ENCODE results near the gene MAF. TPM values are rescaled to one million over a fixed set of nuclear protein-coding genes. Genes with fewer than 3 reads are reported as not detected.

The MAF gene
- total RNA-seq, 4 donors from 2014 or later, result 75.3 to 160 (median 115) TPM

DNA sequence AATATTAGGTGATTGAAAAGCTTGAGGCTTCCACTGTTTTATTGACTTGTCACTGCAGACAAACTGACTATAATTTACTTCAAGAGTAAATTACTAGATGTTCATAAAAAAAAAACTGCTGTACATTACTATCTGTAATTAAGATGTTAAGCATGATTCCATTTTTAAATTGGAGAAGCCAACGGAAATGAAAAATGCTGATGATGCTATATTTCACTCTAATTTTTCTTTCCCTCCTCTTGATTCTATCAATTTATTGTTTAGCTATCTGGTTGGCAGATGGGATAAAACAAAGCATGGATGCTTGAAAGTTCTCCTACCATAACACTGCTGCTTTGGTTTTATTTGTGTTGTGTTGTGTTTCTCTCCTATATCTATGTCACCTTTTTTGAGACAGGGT is 41.0 kb downstream of the MAF start:
- Histone ChIP-seq H3K27ac (no peak overlapping the region), H3K9me3 (no peaks in the 10 kb centered on the region), H3K4me1 (no peaks in the 10 kb centered on the region), H3K36me3 (no peaks in the 10 kb centered on the region), H3K27me3 (no peaks in the 10 kb centered on the region), H3K4me3 (no peak overlapping the region)
- TF ChIP-seq EP300 (IDR thresholded peaks at IDR 0.05) (no peak), POLR2A (IDR thresholded peaks at IDR 0.05) (no peak)
- TF ChIP-seq, protein P1, sequence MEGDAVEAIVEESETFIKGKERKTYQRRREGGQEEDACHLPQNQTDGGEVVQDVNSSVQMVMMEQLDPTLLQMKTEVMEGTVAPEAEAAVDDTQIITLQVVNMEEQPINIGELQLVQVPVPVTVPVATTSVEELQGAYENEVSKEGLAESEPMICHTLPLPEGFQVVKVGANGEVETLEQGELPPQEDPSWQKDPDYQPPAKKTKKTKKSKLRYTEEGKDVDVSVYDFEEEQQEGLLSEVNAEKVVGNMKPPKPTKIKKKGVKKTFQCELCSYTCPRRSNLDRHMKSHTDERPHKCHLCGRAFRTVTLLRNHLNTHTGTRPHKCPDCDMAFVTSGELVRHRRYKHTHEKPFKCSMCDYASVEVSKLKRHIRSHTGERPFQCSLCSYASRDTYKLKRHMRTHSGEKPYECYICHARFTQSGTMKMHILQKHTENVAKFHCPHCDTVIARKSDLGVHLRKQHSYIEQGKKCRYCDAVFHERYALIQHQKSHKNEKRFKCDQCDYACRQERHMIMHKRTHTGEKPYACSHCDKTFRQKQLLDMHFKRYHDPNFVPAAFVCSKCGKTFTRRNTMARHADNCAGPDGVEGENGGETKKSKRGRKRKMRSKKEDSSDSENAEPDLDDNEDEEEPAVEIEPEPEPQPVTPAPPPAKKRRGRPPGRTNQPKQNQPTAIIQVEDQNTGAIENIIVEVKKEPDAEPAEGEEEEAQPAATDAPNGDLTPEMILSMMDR (IDR thresholded peaks at IDR 0.05), result no peak
- WGBS, 2 donors, result 65 to 76% methylated on average over 1 of the region's 1 CpG
- DNase-seq (ENCODE audit: low spot score in 2 of 2), result no peak

DNA sequence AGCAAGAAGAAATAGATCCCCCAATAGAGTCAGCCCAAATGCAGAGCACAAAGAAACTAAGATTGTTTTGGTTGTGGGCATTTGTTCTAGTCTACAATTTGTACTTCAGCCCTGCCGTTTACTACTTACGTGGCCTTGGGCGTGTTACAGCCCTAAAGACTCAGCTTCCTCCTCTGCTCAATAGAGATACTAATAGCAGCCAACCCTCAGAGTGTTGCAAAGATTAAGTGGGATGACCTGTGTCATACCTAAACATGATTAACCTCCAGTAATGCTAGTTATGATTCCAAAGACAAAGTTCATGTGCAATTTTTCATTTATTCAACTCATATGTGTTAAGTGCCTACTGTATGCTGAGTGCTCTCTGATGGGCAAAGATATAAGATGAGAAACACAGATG is 43.1 kb downstream of the MAF start:
- H3K36me3 ChIP-seq, result no peaks in the 10 kb centered on the region
- no peaks in the 10 kb centered on the region for H3K27me3 ChIP-seq
- H3K4me3 ChIP-seq, result no peak overlapping the region
- H3K9me3 ChIP-seq, result no peaks in the 10 kb centered on the region
- WGBS, 2 donors, result 56 to 66% methylated on average over 3 of the region's 3 CpGs
- no peaks in the 10 kb centered on the region for H3K4me1 ChIP-seq
- TF ChIP-seq, protein P1 (IDR thresholded peaks at IDR 0.05), result no peak
- TF ChIP-seq POLR2A (IDR thresholded peaks at IDR 0.05) (no peak), EP300 (IDR thresholded peaks at IDR 0.05) (no peak)
- DNase-seq (ENCODE audit: low spot score in 2 of 2), result no peak
- H3K27ac ChIP-seq, result no peak overlapping the region

DNA sequence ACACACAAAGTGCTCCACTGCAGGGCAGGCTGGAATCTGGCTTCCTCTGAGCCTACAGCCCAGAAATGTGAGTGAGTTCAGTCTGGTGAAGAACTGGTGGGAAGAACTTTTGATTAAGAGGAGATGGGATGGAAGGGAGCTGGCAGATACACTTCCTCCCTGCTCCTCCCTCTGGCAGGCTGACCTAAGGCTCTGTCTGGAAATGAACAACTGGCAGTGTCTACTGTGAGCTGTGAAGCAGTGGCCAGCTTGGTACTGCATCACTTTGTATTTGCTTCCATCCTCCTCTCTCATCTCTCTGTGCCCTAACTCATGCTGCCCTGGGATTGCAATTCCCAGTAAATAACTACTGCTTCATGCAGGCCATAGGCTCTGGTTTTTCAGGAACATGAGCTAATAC is 45.6 kb downstream of the MAF start:
- H3K9me3 ChIP-seq, result no peaks in the 10 kb centered on the region
- H3K27me3 ChIP-seq, result no peaks in the 10 kb centered on the region
- H3K4me3 ChIP-seq, result no peak overlapping the region
- no peak overlapping the region for H3K27ac ChIP-seq
- H3K4me1 ChIP-seq, result no peaks in the 10 kb centered on the region
- no peaks in the 10 kb centered on the region for H3K36me3 ChIP-seq
- DNase-seq (ENCODE audit: low spot score in 2 of 2), result no peak
- TF ChIP-seq EP300 (IDR thresholded peaks at IDR 0.05), result no peak

DNA sequence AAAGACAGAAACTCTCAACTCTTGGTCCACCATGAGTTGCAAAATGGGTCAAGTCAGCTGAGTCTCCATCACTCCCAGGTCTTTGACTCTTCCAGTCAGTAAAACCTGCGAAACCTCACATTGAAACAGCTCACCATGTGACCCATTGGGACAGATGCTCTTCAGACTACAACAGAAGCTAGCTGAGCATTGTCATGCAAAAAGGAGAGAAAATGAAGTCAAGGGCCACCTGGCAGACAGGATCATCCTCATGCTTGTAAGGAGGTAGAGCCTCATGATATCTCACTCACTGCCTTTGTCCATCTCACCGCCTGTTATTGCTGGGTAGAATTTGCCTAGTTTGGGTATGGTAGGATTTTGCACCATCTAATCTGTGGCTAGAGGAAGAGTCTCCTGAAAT is 50.2 kb downstream of the MAF start:
- WGBS, 2 donors, result 97% methylated on average over 2 of the region's 2 CpGs
- no peak for TF ChIP-seq POLR2A (IDR thresholded peaks at IDR 0.05)
- TF ChIP-seq, protein P1 (IDR thresholded peaks at IDR 0.05), result no peak
- TF ChIP-seq EP300 (IDR thresholded peaks at IDR 0.05), result no peak
- H3K27ac ChIP-seq, result no peak overlapping the region
- H3K4me1 ChIP-seq, result no peaks in the 10 kb centered on the region
- H3K27me3 ChIP-seq, result no peaks in the 10 kb centered on the region
- H3K4me3 ChIP-seq, result no peak overlapping the region
- H3K9me3 ChIP-seq, result no peaks in the 10 kb centered on the region
- DNase-seq (ENCODE audit: low spot score in 2 of 2), result no peak
- no peaks in the 10 kb centered on the region for H3K36me3 ChIP-seq

- Histone ChIP-seq H3K9me3 (no peaks in the 10 kb centered on the region), H3K36me3 (no peaks in the 10 kb centered on the region), H3K4me1 (no peaks in the 10 kb centered on the region), H3K27me3 (no peaks in the 10 kb centered on the region), H3K4me3 (no peak overlapping the region), H3K27ac (no peak overlapping the region)
- WGBS, 2 donors, result 92 to 94% methylated on average over 6 of the region's 6 CpGs
- TF ChIP-seq EP300 (IDR thresholded peaks at IDR 0.05) (no peak), POLR2A (IDR thresholded peaks at IDR 0.05) (no peak)
- TF ChIP-seq, protein P1 (IDR thresholded peaks at IDR 0.05), result no peak
- no peak for DNase-seq (ENCODE audit: low spot score in 2 of 2)
Observed at GRCh38 chr16:79547085-79547484, 53.5 kb downstream of the MAF start.

Data from tibial nerve (tissue), 4 donors.